Colonic mucosa (tissue), 4 donors: ENCODE results near the gene COMMD9. TPM values are rescaled to one million over a fixed set of nuclear protein-coding genes. Genes with fewer than 3 reads are reported as not detected.

Source experiments
- DNase-seq: peaks from one replicate; pipeline ENCODE4 v3.0.0-alpha.2; 2020
- H3K27ac ChIP-seq: fragments of 200-600 bp; one replicate; pipeline ENCODE4 v1.8.0; 2021
- H3K27me3 ChIP-seq: fragments of 200-600 bp; one replicate; pipeline ENCODE4 v1.8.0; 2021
- H3K36me3 ChIP-seq: fragments of 200-600 bp; one replicate; pipeline ENCODE4 v1.8.0; 2021
- H3K4me1 ChIP-seq: fragments of 200-600 bp; one replicate; pipeline ENCODE4 v1.8.0; 2021; ENCODE audit warnings: mild to moderate bottlenecking
- H3K4me3 ChIP-seq: fragments of 200-600 bp; one replicate; pipeline ENCODE4 v1.8.0; 2021
- H3K9ac ChIP-seq, 2 donors: one replicate each; pipeline ENCODE4 v1.7.0; 2013; ENCODE audit warnings: control low read depth in 2 of 2, low read depth in 2 of 2, low read length in 2 of 2
- H3K9me3 ChIP-seq: fragments of 200-600 bp; one replicate; pipeline ENCODE4 v1.8.0; 2021
- CTCF ChIP-seq: fragments of 200-600 bp; IDR thresholded peaks from one replicate; pipeline ENCODE4 v1.8.0; 2022; ENCODE audit warnings: antibody characterized with exemption, mild to moderate bottlenecking
- intact Hi-C: fragments of 100-400 bp; cut with DNase I; formaldehyde crosslinking; loops from one replicate; pipeline ENCODE4 v1.14.1; 2022
- total RNA-seq, 2 donors: library from RNA; stranded (reverse); fragmentation: NEBNext Ultra II Directional in 1 of 2; extraction: Animal tissue kit (Norgen Biotek cat#: 25700) in 1 of 2; gene quantifications; one replicate each; pipeline ENCODE4 v1.2.1, GENCODE V29; 2021
- donor health status: healthy.
- donor health status: DM: no; HTN: no; CAD: no.
- donor health status: DM: no; HTN: no; CAD: no.

Gene COMMD9
- total RNA-seq, 2 donors from 2014 or later: 40.6 to 55.9 TPM

- intact Hi-C loops: loop anchor here (2.0 to 10.0 kb wide), 3 partner anchors 219 to 779 kb away; no protein-coding TSS in a partner anchor
- Histone ChIP-seq H3K4me3 (no peak overlapping the region), H3K27me3 (no peaks in the 10 kb centered on the region), H3K27ac (no peak overlapping the region), H3K36me3 (no peaks in the 10 kb centered on the region), H3K9ac (no peak overlapping the region), H3K9me3 (no peaks in the 10 kb centered on the region), H3K4me1 (no peaks in the 10 kb centered on the region)
- no peak for DNase-seq
- no peak for TF ChIP-seq CTCF
Observed at GRCh38 chr11:36264011-36264972, 24.9 kb downstream of the COMMD9 start.

GRCh38 chr11:36261094-36261493, 28.1 kb downstream of the COMMD9 start:
- intact Hi-C loops: loop anchor here (10.0 kb wide), 2 partner anchors 216 to 776 kb away; no protein-coding TSS in a partner anchor
- Histone ChIP-seq H3K9ac (no peak overlapping the region), H3K27me3 (no peaks in the 10 kb centered on the region)

GRCh38 chr11:36258730-36259360, 30.4 kb downstream of the COMMD9 start:
- peak; percentile 22 for TF ChIP-seq CTCF
- no peaks in the 10 kb centered on the region for H3K27me3 ChIP-seq
- DNase-seq: peak; percentile 31
- H3K9ac ChIP-seq: no peak overlapping the region
- intact Hi-C loops: loop anchor here (5.0 kb wide), 1 partner anchor 437 kb away; no protein-coding TSS in a partner anchor
- H3K27ac ChIP-seq: no peak overlapping the region
- no peaks in the 10 kb centered on the region for H3K4me1 ChIP-seq
- no peak overlapping the region for H3K4me3 ChIP-seq
- no peaks in the 10 kb centered on the region for H3K9me3 ChIP-seq
- no peaks in the 10 kb centered on the region for H3K36me3 ChIP-seq

More at GRCh38 chr11:36261094-36261493, 28.1 kb downstream of the COMMD9 start:
- Histone ChIP-seq H3K36me3 (no peaks in the 10 kb centered on the region), H3K4me1 (no peaks in the 10 kb centered on the region), H3K27ac (no peak overlapping the region), H3K4me3 (no peak overlapping the region), H3K9me3 (no peaks in the 10 kb centered on the region)
- TF ChIP-seq CTCF: no peak
- DNase-seq: no peak

DNA sequence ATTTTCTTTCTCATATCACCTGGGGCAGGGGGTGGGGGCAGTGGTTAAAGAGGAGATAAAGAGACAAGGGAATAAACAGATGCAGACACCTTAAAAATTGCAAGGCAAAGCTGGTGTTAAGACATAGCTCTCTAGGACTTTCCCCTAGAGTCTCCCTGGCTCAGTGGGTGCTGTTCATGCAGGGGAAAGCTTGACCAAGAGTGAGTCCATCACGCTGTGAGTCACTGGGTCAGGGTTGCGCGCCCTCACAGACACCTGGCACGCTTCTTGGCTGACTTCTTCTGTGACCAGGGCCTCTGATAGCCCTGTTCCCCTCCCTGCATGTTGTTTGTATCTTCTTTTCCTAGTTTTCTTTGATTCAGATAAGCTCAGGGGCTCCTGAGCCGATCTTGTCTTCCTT, 31.9 kb downstream of the COMMD9 start:
- DNase-seq: no peak
- Histone ChIP-seq H3K27me3 (no peaks in the 10 kb centered on the region), H3K4me3 (no peak overlapping the region), H3K9me3 (no peaks in the 10 kb centered on the region), H3K27ac (no peak overlapping the region), H3K9ac (no peak overlapping the region), H3K36me3 (no peaks in the 10 kb centered on the region), H3K4me1 (no peaks in the 10 kb centered on the region)
- intact Hi-C loops: loop anchor here (5.0 kb wide), 1 partner anchor 435 kb away; no protein-coding TSS in a partner anchor
- TF ChIP-seq CTCF: no peak

GRCh38 chr11:36254713-36255112, 34.5 kb downstream of the COMMD9 start:
- Histone ChIP-seq H3K27ac (no peak overlapping the region), H3K9me3 (no peaks in the 10 kb centered on the region), H3K4me1 (no peaks in the 10 kb centered on the region), H3K36me3 (no peaks in the 10 kb centered on the region), H3K4me3 (no peak overlapping the region), H3K27me3 (no peaks in the 10 kb centered on the region), H3K9ac (no peak overlapping the region)
- no peak for DNase-seq
- no peak for TF ChIP-seq CTCF
- intact Hi-C loops: loop anchor here (5.0 kb wide), 1 partner anchor 432 kb away; no protein-coding TSS in a partner anchor
